ENCODE results near the gene POLE.

DNA sequence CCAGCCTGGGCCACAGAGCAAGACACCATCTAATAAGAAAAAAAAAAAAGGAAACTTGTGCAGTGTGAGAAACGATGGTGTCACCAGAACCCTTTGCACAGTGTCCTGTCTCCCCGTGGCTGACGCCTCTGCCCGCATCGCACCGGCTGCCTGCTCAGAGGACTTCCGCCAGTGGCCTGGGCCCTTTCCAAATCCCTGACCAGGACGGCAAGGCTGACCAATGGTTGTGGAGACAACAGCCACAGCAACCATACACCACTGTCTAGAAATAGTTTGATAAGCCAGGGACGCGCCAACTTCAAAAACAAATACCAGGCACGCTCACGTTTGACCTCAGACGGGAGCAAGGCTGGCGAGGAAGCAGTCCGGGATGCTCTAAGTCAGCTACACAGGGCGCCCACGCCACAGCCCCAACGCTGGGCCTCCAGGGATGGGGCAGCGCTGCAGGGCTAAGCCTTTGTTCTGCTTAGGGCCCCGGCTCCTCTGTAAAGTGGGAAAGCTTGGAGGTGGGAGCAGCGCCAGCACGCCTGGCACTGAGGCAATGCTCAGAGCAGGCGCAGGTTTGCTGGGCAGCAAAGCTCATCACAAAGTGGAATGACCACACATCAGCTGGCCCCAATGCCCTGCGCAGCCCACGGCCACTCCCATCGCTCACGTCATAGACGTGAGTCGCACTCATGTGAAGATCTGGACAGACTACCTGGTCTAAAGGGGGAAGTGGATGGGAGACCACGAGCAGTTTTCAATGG lies 36.0 kb upstream of the POLE start:
- no peak for TF ChIP-seq CTCF (IDR thresholded peaks at IDR 0.05)
- no peak for TF ChIP-seq ZFX (IDR thresholded peaks at IDR 0.05; ENCODE audit: borderline replicate concordance)

Measured in 22Rv1 (cell line).